ENCODE measurements around the gene POLE.

POLE gene

GRCh38 chr12:132661972-132662371, 25.2 kb downstream of the POLE start:
- H3K4me3 ChIP-seq (ENCODE audit: low read depth, low read length) = no peak overlapping the region
- no peak for TF ChIP-seq CTCF (IDR thresholded peaks at IDR 0.05; ENCODE audit: low read depth, low read length, missing control alignments)
- DNase-seq (ENCODE audit: low read depth) = no peak

GRCh38 chr12:132660996-132661395, 26.1 kb downstream of the POLE start:
- DNase-seq (ENCODE audit: low read depth) = no peak
- no peak overlapping the region for H3K4me3 ChIP-seq (ENCODE audit: low read depth, low read length)
- TF ChIP-seq CTCF (IDR thresholded peaks at IDR 0.05; ENCODE audit: low read depth, low read length, missing control alignments) = no peak

GRCh38 chr12:132660052-132660451, 27.1 kb downstream of the POLE start:
- no peak overlapping the region for H3K4me3 ChIP-seq (ENCODE audit: low read depth, low read length)
- DNase-seq (ENCODE audit: low read depth) = no peak
- TF ChIP-seq CTCF (IDR thresholded peaks at IDR 0.05; ENCODE audit: low read depth, low read length, missing control alignments) = no peak

- no peak overlapping the region for H3K4me3 ChIP-seq (ENCODE audit: low read depth, low read length)
- TF ChIP-seq CTCF (IDR thresholded peaks at IDR 0.05; ENCODE audit: low read depth, low read length, missing control alignments) = no peak
- DNase-seq (ENCODE audit: low read depth) = no peak
These were observed 28.0 kb downstream of the POLE start for GRCh38 chr12:132659146-132659545.

- H3K4me3 ChIP-seq (ENCODE audit: low read depth, low read length) = no peak overlapping the region
- no peak for TF ChIP-seq CTCF (IDR thresholded peaks at IDR 0.05; ENCODE audit: low read depth, low read length, missing control alignments)
- DNase-seq (ENCODE audit: low read depth) = no peak
These were observed 28.8 kb downstream of the POLE start for GRCh38 chr12:132658149-132658894.

- no peak for DNase-seq (ENCODE audit: low read depth)
- no peak for TF ChIP-seq CTCF (IDR thresholded peaks at IDR 0.05; ENCODE audit: low read depth, low read length, missing control alignments)
These were observed 30.0 kb downstream of the POLE start for GRCh38 chr12:132657004-132657727.

More at GRCh38 chr12:132657004-132657727, 30.0 kb downstream of the POLE start:
- no peak overlapping the region for H3K4me3 ChIP-seq (ENCODE audit: low read depth, low read length)

All from GM12864 (cell line).